HCT116 (cell line): Measurements from ENCODE around the gene TJP3. TPM values are rescaled to one million over a fixed set of nuclear protein-coding genes. Genes with fewer than 3 reads are reported as not detected.

Source experiments
- ATAC-seq: fragments of 200-7000 bp; cut with Tn5 transposase; 2 replicates; pipeline ENCODE4 v1.9.1; 2020; ENCODE audit warnings: mild to moderate bottlenecking, moderate library complexity
- BruUV-seq: library from RNA; stranded (reverse); fragments of 400-500 nt; replicated peaks from 2 replicates; lab custom pipeline; 2021; lab: Mats Ljungman, UMichigan
- CTCF ChIA-PET: fragments of 300-600 bp; sonication (Branson Sonifier 250); formaldehyde crosslinking; loops from one replicate; lab custom pipeline; 2021; ENCODE audit warnings: antibody characterized with exemption; lab: Charles Lee
- POLR2A ChIA-PET: fragments of 300-600, 350-600 bp; sonication (Branson Sonifier 250); formaldehyde crosslinking; loops from one replicate; lab custom pipeline; 2021; ENCODE audit warnings: antibody characterized with exemption; lab: Charles Lee
- RAD21 ChIA-PET, 2 experiments: fragments of 300-600 bp; sonication (Branson Sonifier 250); formaldehyde crosslinking; loops; one replicate each; lab custom pipeline; 2023; ENCODE audit warnings: low total read pairs in 2 of 2; ENCODE audit not compliant: uncharacterized antibody in 2 of 2, unreplicated experiment in 2 of 2, low non-redundant PET in 1 of 2; lab: Charles Lee
- DNase-seq: peaks from one replicate; pipeline ENCODE4 v3.0.0-alpha.2; 2010; ENCODE audit warnings: low read depth, low spot score
- H2AFZ ChIP-seq: fragments of 200-600 bp; shearing (Covaris generic), sonication (generic); 2 replicates; pipeline ENCODE4 v1.6.1; 2017; ENCODE audit warnings: low read depth, mixed run types, mixed read lengths, antibody characterized with exemption, low read length; ENCODE audit not compliant: poor library complexity, severe bottlenecking
- H3K27ac ChIP-seq: 2 replicates; pipeline ENCODE4 v1.5.1; 2012; ENCODE audit warnings: low read depth, low read length
- H3K27me3 ChIP-seq: fragments of 200-600 bp; sonication (generic); 2 replicates; pipeline ENCODE4 v1.6.1; 2016; ENCODE audit warnings: mixed run types, low read length, mixed read lengths; ENCODE audit not compliant: insufficient read depth
- H3K36me3 ChIP-seq, 2 experiments: fragments of 200-500 bp in 1 of 2; fragments of 200-600 bp in 1 of 2; sonication (Bioruptor generic) in 1 of 2; sonication (generic) in 1 of 2; 2 replicates each; pipeline versions ENCODE4 v1.5.1 to v1.6.1; 2014 to 2016; ENCODE audit warnings: low read length in 2 of 2, inconsistent platforms in 1 of 2, mixed read lengths in 1 of 2, mixed run types in 1 of 2; ENCODE audit not compliant: insufficient read depth in 2 of 2, control insufficient read depth in 1 of 2
- H3K4me1 ChIP-seq, 2 experiments: fragments of 200-600 bp in 1 of 2; sonication (generic) in 1 of 2; 2 replicates each; pipeline versions ENCODE4 v1.5.1 to v1.6.1; 2012 to 2017; ENCODE audit warnings: low read length in 2 of 2, inconsistent platforms in 1 of 2, mild to moderate bottlenecking in 1 of 2, mixed read lengths in 1 of 2, mixed run types in 1 of 2, moderate library complexity in 1 of 2; ENCODE audit not compliant: insufficient read depth in 2 of 2, control insufficient read depth in 1 of 2
- H3K4me2 ChIP-seq: fragments of 200-600 bp; sonication (generic); 2 replicates; pipeline ENCODE4 v1.6.1; 2017; ENCODE audit warnings: mixed run types, low read length, mixed read lengths
- H3K4me3 ChIP-seq, 2 experiments: fragments of 200-600 bp in 1 of 2; sonication (generic) in 1 of 2; replicated peaks in 1 of 2; 2 replicates each; pipeline ENCODE4 v1.5.1; 2011 to 2016; ENCODE audit warnings: low read length in 2 of 2, control low read depth in 1 of 2, low read depth in 1 of 2, mild to moderate bottlenecking in 1 of 2, mixed read lengths in 1 of 2, mixed run types in 1 of 2
- H3K79me2 ChIP-seq: fragments of 200-600 bp; sonication (generic); 2 replicates; pipeline ENCODE4 v1.6.1; 2017; ENCODE audit warnings: mild to moderate bottlenecking, mixed run types, low read length, moderate library complexity, mixed read lengths; ENCODE audit not compliant: insufficient read depth
- H3K9ac ChIP-seq: fragments of 200-600 bp; sonication (generic); 2 replicates; pipeline ENCODE4 v1.6.1; 2016; ENCODE audit warnings: low read length, mixed read lengths
- H3K9me2 ChIP-seq: fragments of 200-600 bp; sonication (generic), shearing (Covaris generic); 2 replicates; pipeline ENCODE4 v1.6.1; 2017; ENCODE audit warnings: mixed run types, mild to moderate bottlenecking, moderate library complexity; ENCODE audit not compliant: insufficient read depth
- H3K9me3 ChIP-seq, 2 experiments: fragments of 200-500 bp in 1 of 2; fragments of 200-600 bp in 1 of 2; sonication (Bioruptor generic) in 1 of 2; sonication (generic) in 1 of 2; 2 replicates each; pipeline ENCODE4 v1.6.1; 2014 to 2017; ENCODE audit warnings: low read length in 2 of 2, mixed read lengths in 2 of 2, inconsistent platforms in 1 of 2, low read depth in 1 of 2, mild to moderate bottlenecking in 1 of 2, mixed run types in 1 of 2, moderate library complexity in 1 of 2; ENCODE audit not compliant: control insufficient read depth in 1 of 2, insufficient read depth in 1 of 2
- H4K20me1 ChIP-seq: fragments of 200-600 bp; sonication (generic), shearing (Covaris generic); 2 replicates; pipeline ENCODE4 v1.6.1; 2017; ENCODE audit warnings: mixed run types, mild to moderate bottlenecking, moderate library complexity; ENCODE audit not compliant: insufficient read depth
- CBX3 ChIP-seq: IDR thresholded peaks from 2 replicates; pipeline ENCODE4 v1.6.1; 2012; ENCODE audit warnings: low read depth
- EGR1 ChIP-seq: IDR thresholded peaks from 2 replicates; pipeline ENCODE4 v1.6.1; 2012; ENCODE audit warnings: low read depth
- ELF1 ChIP-seq: IDR thresholded peaks from 2 replicates; pipeline ENCODE4 v1.6.1; 2012; ENCODE audit warnings: low read depth, borderline replicate concordance
- EZH2 ChIP-seq: fragments of 200-600 bp; sonication (generic); IDR thresholded peaks from 2 replicates; pipeline ENCODE4 v1.6.1; 2017; ENCODE audit warnings: antibody characterized with exemption, mixed run types
- JUND ChIP-seq: IDR thresholded peaks from 2 replicates; pipeline ENCODE4 v1.6.1; 2012
- POLR2A ChIP-seq: IDR thresholded peaks from 2 replicates; pipeline ENCODE4 v1.7.0; 2011; ENCODE audit warnings: borderline replicate concordance; ENCODE audit not compliant: insufficient read depth, insufficient read length; ENCODE audit errors: extremely low read depth
- POLR2AphosphoS5 ChIP-seq: IDR thresholded peaks from 2 replicates; pipeline ENCODE4 v1.6.1; 2011; ENCODE audit warnings: mild to moderate bottlenecking, low read depth, low read length, moderate library complexity
- SIN3A ChIP-seq: IDR thresholded peaks from 2 replicates; pipeline ENCODE4 v1.6.1; 2012; ENCODE audit warnings: low read depth
- SP1 ChIP-seq: IDR thresholded peaks from 2 replicates; pipeline ENCODE4 v1.6.1; 2012; ENCODE audit warnings: low read depth
- ZFX ChIP-seq: fragments of 450-650 bp; IDR thresholded peaks from 2 replicates; pipeline ENCODE4 v1.6.1; 2017
- ZNF274 ChIP-seq: fragments of 200-500 bp; sonication (Bioruptor generic); IDR thresholded peaks from 2 replicates; pipeline ENCODE4 v1.6.1; 2014; ENCODE audit warnings: mild to moderate bottlenecking, low read depth, low read length, inconsistent platforms
- intact Hi-C: fragments of 100-400 bp; cut with micrococcal nuclease; formaldehyde crosslinking; loops from 2 replicates; pipeline ENCODE4 v1.10.0; 2022
- total RNA-seq: library from RNA; stranded (reverse); gene quantifications from one replicate; pipeline ENCODE4 v1.2.1, GENCODE V29; 2021; ENCODE audit not compliant: unreplicated experiment
- TF ChIP-seq, protein P1 (sequence below), 3 experiments: fragments of 200-600 bp in 1 of 3; sonication (generic) in 1 of 3; IDR thresholded peaks in 2 of 3; conservative IDR thresholded peaks in 1 of 3; 2 replicates each; pipeline ENCODE4 v1.5.1; 2012 to 2017; ENCODE audit warnings: low read depth in 2 of 3, low read length in 2 of 3, antibody characterized with exemption in 1 of 3, borderline replicate concordance in 1 of 3, control low read depth in 1 of 3, mild to moderate bottlenecking in 1 of 3, mixed read lengths in 1 of 3, mixed run types in 1 of 3, moderate library complexity in 1 of 3; ENCODE audit not compliant: insufficient read depth in 1 of 3
- TF ChIP-seq, protein P2 (sequence below): IDR thresholded peaks from 2 replicates; pipeline ENCODE4 v1.6.1; 2012; ENCODE audit warnings: low read depth

Gene TJP3
- total RNA-seq, 1 experiment from 2014 or later, result 69.6 TPM

DNA sequence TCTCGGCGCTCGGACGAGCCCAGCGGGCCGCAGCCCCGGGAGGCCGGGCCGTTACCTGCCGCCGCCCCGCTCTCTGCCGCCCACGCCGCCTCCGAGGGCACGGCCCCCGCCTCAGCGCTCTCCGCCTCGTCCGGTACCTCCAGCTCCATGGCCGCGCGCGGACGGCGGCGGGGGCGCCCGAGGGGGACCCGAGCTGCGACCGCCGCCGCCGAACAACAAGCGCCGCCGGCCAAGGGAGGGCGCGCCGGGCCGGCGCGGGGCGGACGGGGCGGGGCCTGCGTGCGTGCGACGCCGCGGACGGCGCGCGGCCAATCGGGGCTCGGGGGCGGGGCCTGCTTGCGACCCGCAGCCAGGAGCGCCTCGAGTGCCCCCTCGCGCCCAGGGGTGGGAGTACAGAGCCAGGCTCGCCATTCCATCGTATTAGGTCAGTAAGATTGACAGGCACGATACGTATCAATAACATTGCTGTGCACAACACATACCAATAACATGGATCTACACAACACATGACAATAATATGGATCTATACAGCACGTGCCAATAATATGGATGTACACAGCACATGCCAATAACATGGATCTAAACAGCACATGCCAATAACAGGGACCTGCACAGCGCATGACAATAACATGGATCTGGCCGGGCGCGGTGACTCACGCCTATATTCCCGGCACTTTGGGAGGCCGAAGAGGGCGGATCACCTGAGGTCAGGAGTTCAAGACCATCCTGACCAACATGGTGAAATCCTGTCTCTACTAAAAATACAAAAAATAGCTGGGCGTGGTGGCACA lies 7.7 kb upstream of the TJP3 start, which contains the start of gene PIP5K1C:
Gene PIP5K1C, minus strand, starts transcription at position 227 of the 791 bp plus-strand sequence. Its CDS starts 78 bp downstream, at position 149.
- peaks cover 38% of the 10 kb centered on the region for H3K79me2 ChIP-seq
- peak within 1 kb of the TSS; percentile 62 for H3K27ac ChIP-seq
- TF ChIP-seq ZNF274 (no peak), ZFX (peak; percentile 74; the same call in 1 of the 2 replicates), EGR1 (no peak), SP1 (no peak), POLR2A (no peak), ELF1 (no peak), SIN3A (no peak; the same call in 1 of the 2 replicates), JUND (no peak), CBX3 (no peak), POLR2AphosphoS5 (peak; percentile 76), EZH2 (no peak)
- TF ChIP-seq, protein P1, sequence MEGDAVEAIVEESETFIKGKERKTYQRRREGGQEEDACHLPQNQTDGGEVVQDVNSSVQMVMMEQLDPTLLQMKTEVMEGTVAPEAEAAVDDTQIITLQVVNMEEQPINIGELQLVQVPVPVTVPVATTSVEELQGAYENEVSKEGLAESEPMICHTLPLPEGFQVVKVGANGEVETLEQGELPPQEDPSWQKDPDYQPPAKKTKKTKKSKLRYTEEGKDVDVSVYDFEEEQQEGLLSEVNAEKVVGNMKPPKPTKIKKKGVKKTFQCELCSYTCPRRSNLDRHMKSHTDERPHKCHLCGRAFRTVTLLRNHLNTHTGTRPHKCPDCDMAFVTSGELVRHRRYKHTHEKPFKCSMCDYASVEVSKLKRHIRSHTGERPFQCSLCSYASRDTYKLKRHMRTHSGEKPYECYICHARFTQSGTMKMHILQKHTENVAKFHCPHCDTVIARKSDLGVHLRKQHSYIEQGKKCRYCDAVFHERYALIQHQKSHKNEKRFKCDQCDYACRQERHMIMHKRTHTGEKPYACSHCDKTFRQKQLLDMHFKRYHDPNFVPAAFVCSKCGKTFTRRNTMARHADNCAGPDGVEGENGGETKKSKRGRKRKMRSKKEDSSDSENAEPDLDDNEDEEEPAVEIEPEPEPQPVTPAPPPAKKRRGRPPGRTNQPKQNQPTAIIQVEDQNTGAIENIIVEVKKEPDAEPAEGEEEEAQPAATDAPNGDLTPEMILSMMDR (IDR thresholded peaks at IDR 0.05 in 2 of 3, conservative IDR thresholded peaks at IDR 0.05 in 1 of 3; ENCODE audit: borderline replicate concordance in 1 of 3, insufficient read depth in 1 of 3, low read depth in 2 of 3, low read length in 2 of 3), result peak; percentile 57 to 76 (median 57)
- TF ChIP-seq, protein P2, sequence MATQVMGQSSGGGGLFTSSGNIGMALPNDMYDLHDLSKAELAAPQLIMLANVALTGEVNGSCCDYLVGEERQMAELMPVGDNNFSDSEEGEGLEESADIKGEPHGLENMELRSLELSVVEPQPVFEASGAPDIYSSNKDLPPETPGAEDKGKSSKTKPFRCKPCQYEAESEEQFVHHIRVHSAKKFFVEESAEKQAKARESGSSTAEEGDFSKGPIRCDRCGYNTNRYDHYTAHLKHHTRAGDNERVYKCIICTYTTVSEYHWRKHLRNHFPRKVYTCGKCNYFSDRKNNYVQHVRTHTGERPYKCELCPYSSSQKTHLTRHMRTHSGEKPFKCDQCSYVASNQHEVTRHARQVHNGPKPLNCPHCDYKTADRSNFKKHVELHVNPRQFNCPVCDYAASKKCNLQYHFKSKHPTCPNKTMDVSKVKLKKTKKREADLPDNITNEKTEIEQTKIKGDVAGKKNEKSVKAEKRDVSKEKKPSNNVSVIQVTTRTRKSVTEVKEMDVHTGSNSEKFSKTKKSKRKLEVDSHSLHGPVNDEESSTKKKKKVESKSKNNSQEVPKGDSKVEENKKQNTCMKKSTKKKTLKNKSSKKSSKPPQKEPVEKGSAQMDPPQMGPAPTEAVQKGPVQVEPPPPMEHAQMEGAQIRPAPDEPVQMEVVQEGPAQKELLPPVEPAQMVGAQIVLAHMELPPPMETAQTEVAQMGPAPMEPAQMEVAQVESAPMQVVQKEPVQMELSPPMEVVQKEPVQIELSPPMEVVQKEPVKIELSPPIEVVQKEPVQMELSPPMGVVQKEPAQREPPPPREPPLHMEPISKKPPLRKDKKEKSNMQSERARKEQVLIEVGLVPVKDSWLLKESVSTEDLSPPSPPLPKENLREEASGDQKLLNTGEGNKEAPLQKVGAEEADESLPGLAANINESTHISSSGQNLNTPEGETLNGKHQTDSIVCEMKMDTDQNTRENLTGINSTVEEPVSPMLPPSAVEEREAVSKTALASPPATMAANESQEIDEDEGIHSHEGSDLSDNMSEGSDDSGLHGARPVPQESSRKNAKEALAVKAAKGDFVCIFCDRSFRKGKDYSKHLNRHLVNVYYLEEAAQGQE, result no peak
- TF ChIP-seq, all 23 proteins: peak for 3
- DNase-seq (peak; percentile 75), ATAC-seq (peak; percentile 91)
- peaks cover 6 to 19% of the 10 kb centered on the region in 2 experiments; a peak in 3 of 4 replicates for H3K4me1 ChIP-seq
- ChIA-PET RAD21 (no interaction called here), POLR2A (interaction anchor here (1.4 kb wide), 1 partner anchor 8 kb away, joined by 7 read pairs; no protein-coding TSS in a partner anchor), CTCF (no interaction called here)
- BruUV-seq, result no TSS peak
- no peaks in the 10 kb centered on the region for H3K36me3 ChIP-seq
- no peaks in the 10 kb centered on the region for H3K27me3 ChIP-seq
- H3K4me3 ChIP-seq, result peak within 1 kb of the TSS; percentile 78 to 86
- peak within 1 kb of the TSS; percentile 77 for H3K9ac ChIP-seq
- H3K9me3 ChIP-seq, result no peaks in the 10 kb centered on the region
- no peak within 1 kb of the TSS for H2AFZ ChIP-seq
- no peaks in the 10 kb centered on the region for H3K9me2 ChIP-seq
- intact Hi-C loops, result loop anchor here (10.0 kb wide), 1 partner anchor 364 kb away; the partner anchor contains the start of gene ZBTB7A
- peak within 1 kb of the TSS; percentile 97 for H3K4me2 ChIP-seq
- H4K20me1 ChIP-seq, result no peaks in the 10 kb centered on the region
